Middle frontal gyrus (tissue), 1 donor: Measurements from ENCODE around the gene UROC1.

Experiments used
- DNase-seq: peaks from one replicate; pipeline ENCODE4 v3.0.0-alpha.2; 2015; ENCODE audit warnings: low spot score; ENCODE audit errors: extremely low spot score

The UROC1 gene

GRCh38 chr3:126516936-126517290 lies 660 bp downstream of the UROC1 start:
- DNase-seq: no peak

DNA sequence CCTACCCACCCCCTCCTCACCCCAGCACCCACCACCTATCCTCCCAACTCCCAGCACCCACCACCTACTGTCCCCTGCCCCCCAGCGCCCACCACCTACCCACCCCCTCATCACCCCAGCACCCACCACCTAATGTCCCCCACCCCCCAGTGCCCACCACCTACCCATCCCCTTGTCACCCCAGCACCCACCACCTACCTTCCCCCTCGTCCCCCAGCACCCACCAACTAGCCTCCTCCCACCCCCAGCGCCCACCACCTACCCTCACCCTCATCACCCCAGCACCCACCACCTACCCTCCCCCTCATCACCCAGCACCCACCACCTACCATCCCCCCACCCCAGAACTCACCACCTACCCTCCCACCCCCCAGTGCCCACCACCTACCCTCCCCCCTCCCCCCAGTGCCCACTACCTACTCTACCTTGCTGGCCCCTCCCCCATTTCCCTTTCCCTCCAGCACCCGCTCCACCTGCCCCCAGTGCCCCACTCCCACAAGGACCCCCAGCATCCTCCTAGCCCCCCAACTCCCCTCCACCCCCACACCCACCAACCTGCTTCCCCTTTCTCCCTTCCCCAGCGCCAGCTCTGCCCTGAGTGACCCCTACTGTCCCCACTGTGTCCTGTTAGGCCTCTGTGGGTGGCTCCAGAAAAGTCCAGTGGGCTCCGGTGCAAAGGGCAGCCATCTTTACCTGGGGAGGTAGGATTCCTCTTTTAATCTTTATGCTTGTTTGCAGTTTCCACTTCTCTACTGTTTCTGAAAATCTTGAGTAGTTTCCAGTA lies 1.2 kb downstream of the UROC1 start:
- no peak for DNase-seq

DNA sequence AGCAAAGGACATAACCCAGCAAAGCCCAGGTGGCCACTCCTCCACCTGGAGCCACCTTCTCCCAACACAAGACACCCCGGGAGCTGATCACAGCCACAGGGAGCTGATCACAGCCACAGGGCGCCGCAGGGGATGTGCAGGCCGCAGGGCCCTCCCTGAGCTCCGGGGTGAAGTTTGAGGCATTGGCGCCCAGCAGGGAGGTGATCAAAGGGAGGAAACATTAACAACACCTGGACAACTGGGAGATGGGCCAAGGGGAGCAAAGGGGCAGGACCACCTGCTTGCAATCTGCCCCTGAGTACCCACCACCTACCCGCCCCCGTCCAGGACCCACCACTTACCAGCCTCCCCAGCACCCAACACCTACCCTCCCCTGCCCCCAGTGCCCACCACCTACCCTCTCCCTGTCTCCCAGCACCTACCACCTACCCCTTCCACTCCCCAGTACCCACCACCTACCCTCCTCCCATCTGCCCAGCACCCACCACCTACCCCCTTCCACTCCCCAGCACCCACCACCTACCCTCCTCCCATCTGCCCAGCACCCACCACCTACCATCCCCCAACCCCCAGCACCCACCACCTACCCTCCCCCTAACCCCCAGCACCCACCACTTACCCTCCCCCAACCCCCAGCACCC lies 2.4 kb downstream of the UROC1 start:
- no peak for DNase-seq

DNA sequence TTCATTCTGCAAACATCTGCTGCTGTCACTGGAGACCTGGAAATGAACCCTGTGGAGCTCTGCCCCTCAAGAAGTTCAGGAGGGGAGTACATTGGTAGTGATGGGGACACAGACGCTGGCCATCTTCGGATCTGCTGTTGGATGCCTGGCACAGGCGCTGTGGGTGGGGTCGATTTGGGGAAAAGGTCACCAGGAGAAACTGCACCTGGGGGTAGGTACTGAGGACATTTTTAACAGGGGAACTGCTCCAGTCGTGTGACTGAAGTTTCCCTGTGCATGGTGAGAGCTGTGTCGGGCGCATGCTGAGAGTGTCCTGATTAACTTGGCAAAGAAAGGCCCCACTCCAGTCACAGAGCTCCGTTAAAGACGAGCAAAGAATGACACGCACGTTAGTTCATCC lies 3.4 kb downstream of the UROC1 start:
- no peak for DNase-seq

DNA sequence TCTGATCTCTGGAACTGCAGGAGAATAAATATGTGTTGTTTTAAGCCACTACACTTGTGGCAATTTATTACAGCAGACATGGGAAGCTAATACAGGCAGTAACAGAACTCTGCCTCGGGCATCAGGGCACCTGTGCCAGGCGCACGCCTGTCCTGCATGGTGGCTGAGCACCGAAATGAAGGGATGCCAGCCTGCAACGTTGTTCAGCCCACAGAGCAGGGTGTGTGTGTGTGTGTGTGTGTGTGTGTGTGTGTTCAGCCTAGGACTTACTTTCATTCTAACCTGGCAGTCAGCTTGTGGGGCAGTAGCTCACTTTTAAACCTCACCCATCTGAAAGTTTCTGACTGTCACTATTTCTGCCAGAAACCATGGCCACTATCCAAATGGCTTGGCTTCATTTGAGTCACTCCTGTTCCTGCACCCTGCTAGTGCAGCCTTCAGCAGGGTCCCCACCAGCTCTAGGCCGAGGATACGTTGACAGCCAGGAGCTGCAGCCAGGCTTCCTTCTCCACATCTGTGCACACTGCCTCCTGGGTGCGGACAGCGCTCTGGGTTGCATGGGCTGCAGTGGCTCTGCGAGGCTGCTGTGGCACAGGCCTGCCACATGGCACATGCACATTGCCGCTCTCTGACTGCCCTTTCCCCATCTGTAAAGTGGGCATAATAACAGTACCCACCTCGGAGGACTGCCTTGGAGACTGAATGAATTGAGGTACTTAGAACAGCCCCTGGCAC lies 4.5 kb downstream of the UROC1 start:
- DNase-seq: no peak

GRCh38 chr3:126512026-126512425 lies 5.5 kb downstream of the UROC1 start:
- DNase-seq: no peak

GRCh38 chr3:126511291-126511690 lies 6.3 kb downstream of the UROC1 start:
- no peak for DNase-seq

DNA sequence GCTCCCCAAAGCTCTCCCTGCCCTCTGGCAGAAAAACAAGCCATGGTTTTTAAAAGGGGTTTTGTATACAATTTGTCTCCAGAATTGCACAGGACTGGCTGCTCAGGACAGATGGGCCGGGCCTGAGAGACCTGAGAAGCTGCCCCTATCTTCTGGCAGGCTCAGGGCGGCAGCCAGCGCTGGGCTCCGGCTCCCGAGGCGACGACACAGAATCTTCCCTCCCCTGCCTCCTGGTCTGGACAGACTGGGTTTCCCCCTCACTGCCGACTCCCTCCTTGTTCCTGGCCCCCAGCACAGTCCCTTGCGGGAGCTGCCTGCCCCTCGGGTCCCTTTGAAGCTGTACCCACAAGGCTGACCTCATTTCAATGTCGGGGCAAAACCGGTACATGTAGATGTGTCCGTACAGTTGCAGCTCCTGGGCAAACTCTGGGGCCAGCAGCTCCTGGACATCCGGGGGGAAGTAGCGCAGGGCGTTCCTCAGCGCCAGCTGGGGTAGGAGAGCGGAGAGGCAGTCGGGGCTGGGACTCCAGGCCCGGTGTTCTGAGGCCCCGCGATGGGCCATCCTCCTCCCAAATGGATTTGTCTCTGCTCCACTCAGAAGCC lies 7.2 kb downstream of the UROC1 start:
- DNase-seq: no peak

DNA sequence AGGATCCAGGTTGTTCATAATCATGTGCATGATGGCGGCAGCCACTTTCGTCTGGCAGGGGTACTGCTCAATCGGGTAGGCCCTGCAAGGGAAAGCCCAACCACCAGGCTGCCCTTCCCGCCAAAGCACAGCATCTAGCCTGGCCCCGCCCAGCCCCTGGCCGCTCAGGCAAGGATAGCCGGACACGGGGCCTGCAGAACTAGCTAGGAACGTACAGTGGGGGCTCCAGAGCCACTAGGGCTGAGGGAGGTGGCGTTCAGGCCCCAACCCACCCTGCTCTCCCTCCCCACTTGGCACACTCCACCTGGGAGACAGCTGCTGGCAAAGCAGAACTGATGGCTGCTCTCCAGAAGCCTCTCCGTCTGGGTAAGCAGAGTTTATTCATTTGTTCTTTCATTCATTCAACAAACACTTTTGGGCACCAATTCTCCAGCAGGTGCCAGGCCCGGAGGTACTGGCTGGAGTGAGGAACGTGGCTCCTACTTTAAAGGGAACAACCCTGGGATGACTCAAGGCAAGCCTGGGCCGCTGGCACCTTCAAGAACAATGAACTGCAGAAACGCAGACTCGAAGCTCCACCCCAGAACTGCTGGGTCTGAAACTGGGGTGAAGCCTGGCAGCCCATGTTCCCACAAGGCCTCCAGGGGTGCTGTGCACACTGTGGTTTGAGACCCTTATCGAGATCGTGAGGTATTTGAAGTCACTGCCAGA lies 7.8 kb downstream of the UROC1 start:
- no peak for DNase-seq

DNA sequence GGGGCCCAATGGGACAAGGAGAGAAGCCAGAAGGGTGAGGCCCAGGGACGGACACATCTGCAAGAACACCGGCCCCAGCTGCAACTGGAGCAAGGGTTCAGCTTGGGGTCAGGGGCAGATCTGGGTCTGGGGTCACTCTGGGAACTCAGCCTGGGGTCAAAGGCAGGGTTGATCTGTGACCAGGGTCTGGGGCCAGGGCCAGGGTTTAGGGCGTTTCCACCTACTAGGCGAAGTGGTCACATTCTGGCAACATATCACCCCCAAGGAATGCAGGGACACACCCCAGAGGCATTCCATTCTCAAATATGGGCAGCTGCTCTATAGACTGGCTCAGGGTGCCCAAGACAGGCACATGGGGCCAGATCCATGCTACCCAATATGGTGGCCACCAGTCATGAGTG lies 9.0 kb downstream of the UROC1 start:
- no peak for DNase-seq

- DNase-seq: no peak
Measured at GRCh38 chr3:126507886-126508285, 9.7 kb downstream of the UROC1 start.

DNA sequence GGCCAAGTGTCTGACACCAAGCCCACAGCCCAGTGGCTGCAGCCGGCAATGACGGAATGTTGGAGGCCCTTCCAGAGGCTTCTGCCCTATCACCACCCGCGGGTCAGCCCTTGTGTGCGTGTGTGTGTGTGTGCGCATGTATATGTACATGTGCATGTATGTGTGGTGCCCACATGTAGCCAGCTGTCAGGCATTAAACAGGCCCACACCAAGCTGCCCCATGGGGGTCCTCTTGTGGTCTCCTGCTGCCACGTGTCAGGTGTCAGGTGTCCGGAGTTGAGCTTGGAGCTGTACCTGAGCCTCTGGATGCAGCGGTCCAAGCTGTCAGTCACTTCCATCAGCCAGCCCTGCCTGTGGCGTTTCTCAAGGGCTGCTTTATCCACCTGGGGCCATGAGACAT lies 13.9 kb downstream of the UROC1 start:
- DNase-seq: no peak

DNA sequence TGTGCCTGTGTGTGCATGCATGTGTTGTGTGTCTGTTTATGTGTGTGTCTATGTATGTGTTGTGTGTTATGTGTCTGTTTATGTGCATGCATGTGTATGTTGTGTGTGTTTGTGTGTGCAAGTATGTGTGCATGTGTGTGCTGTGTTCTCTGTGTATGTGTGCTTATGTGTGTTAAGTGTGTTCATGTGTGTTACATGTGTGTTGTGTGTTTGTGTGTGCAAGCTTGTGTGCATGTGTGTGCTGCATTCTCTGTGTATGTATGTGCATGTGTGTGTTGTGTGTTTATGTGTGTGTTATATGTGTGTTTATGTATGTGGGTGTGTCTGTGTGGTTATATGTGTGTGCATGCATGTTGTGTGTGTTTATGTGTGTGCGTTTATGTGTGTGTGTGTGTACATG lies 14.9 kb downstream of the UROC1 start:
- no peak for DNase-seq

GRCh38 chr3:126501736-126502135 lies 15.8 kb downstream of the UROC1 start:
- DNase-seq: no peak

DNA sequence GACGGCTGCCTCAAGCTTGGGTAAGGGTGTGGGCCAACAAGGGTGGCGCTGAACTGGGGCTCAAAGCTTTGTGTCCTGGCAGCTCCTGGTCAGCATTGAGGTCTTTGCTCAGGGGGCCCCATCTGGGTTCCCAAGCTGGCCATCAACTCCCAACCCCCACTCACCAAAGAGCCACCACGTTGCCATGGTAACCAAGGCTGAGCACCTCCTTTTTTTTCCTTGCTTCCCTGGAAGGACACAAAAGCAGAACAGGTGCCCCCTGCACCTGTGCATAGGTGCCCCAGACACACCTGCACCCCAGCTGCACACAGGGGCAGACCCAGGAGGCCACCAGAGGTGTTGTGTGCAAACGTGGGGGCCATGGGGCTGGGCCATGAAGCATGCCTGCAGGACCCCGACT lies 16.5 kb downstream of the UROC1 start:
- DNase-seq: no peak

GRCh38 chr3:126500016-126500415 lies 17.6 kb downstream of the UROC1 start:
- DNase-seq: no peak

GRCh38 chr3:126499401-126499800 lies 18.2 kb downstream of the UROC1 start:
- DNase-seq: no peak

DNA sequence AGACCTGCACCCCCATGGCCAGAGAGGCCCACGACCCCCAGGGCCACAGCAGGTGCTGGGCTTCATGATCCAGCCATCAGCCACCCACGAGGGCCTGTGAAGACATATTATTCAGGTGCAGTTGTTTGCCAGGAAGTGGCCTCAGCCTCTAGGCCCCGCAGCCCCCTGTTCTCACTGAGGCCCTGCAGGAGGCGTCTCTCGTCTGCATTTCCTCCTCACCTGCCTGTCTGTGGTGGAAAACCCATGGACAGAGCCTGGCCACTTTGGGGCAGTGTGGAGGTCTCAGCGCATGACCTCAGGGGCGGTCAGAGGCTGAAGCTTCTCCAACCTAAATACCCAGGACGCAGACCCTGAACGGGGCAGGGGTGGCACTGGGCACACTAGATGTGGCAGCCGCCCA lies 18.6 kb downstream of the UROC1 start:
- DNase-seq: no peak

- no peak for DNase-seq
Measured at GRCh38 chr3:126498461-126498860, 19.1 kb downstream of the UROC1 start.

- DNase-seq: no peak
Measured at GRCh38 chr3:126497956-126498355, 19.6 kb downstream of the UROC1 start.
